ENCODE data around the gene ASB10. TPM values are rescaled to one million over a fixed set of nuclear protein-coding genes. Genes with fewer than 3 reads are reported as not detected.

ASB10 gene
- polyA plus RNA-seq, 1 of the 3 experiments (the other 2 are of a cell fraction): not detected

DNA sequence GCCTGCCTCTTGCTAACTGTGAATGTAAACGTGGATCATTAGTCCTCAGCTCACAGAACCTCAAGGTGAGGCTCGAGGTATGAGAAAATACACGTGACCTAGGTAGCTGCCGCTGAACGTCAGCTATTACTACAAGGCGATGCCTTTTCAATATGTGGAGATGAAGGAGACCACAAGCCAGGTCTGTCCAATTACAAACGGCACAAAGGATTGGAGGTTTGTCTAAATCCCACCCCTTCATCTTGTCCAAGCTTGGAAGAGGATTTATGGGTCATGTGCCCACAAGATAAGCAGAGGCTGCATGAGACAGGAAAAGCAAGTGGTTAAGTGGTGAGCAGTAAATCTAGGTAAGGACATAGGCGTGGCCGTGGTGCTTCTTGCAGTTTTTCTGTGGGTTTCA is 19.9 kb upstream of the ASB10 start:
- Histone ChIP-seq H3K9me2 (no peaks in the 10 kb centered on the region), H3K36me3 (replicated peaks in 1 of 2; ENCODE audit: control insufficient read depth in 1 of 2, insufficient read depth in 2 of 2, low read length in 1 of 2) (peaks cover 0 to 3% of the 10 kb centered on the region in 2 experiments), H3K4me2 (no peak overlapping the region), H3K9me3 (no peaks in the 10 kb centered on the region), H3K79me2 (ENCODE audit: insufficient read depth) (no peaks in the 10 kb centered on the region), H2AFZ (ENCODE audit: low read depth) (no peak overlapping the region), H3K4me1 (ENCODE audit: control insufficient read depth in 1 of 2, insufficient read depth in 2 of 2, low read depth in 1 of 2, low read length in 1 of 2) (no peaks in the 10 kb centered on the region), H4K20me1 (ENCODE audit: insufficient read depth) (0 out of 2 replicates have a peak, but pooled peaks cover 9% of the 10 kb centered on the region), H3K4me3 (ENCODE audit: low read depth in 2 of 2, low read length in 1 of 2) (no peak overlapping the region), H3K27me3 (ENCODE audit: insufficient read depth) (peaks cover 48% of the 10 kb centered on the region), H3F3A (replicated peaks; ENCODE audit: insufficient read depth) (no peaks in the 10 kb centered on the region), H3K9ac (no peak overlapping the region), H3K27ac (ENCODE audit: low read depth in 2 of 2, low read length in 1 of 2) (no peak overlapping the region)
- TF ChIP-seq REST (IDR thresholded peaks at IDR 0.05; ENCODE audit: low read depth, low read length): no peak
- no peak for TF ChIP-seq RAD21 (IDR thresholded peaks at IDR 0.05; ENCODE audit: low read length)
- ChIA-PET POLR2A (no interaction called here), CTCF (interaction anchor here (0.8 to 1.0 kb wide), 4 partner anchors 39 to 95 kb away, joined by 3 to 4 read pairs (median 4); partner anchors contain the start of gene GBX1)
- WGBS (ENCODE audit: low lambda C conversion rate): 62% methylated on average over 9 of the region's 9 CpGs
- DNase-seq: no peak

- H3K36me3 ChIP-seq (replicated peaks in 1 of 2; ENCODE audit: control insufficient read depth in 1 of 2, insufficient read depth in 2 of 2, low read length in 1 of 2): no peaks in the 10 kb centered on the region
- H3F3A ChIP-seq (replicated peaks; ENCODE audit: insufficient read depth): no peaks in the 10 kb centered on the region
- DNase-seq: no peak
- no peak overlapping the region for H3K9ac ChIP-seq
- no peak overlapping the region for H3K4me3 ChIP-seq (ENCODE audit: low read depth in 2 of 2, low read length in 1 of 2)
- H3K27ac ChIP-seq (ENCODE audit: low read depth in 2 of 2, low read length in 1 of 2): no peak overlapping the region
- no peaks in the 10 kb centered on the region for H3K79me2 ChIP-seq (ENCODE audit: insufficient read depth)
- CTCF ChIA-PET: interaction anchor here (0.9 to 1.7 kb wide), 3 partner anchors 9 to 121 kb away, joined by 3 to 4 read pairs (median 4); partner anchors contain the start of gene GBX1
- H3K4me1 ChIP-seq (ENCODE audit: control insufficient read depth in 1 of 2, insufficient read depth in 2 of 2, low read depth in 1 of 2, low read length in 1 of 2): no peaks in the 10 kb centered on the region
- WGBS (ENCODE audit: low lambda C conversion rate): 55% methylated on average over 6 of the region's 6 CpGs
- H3K4me2 ChIP-seq: no peak overlapping the region
- POLR2A ChIA-PET: interaction anchor here (1.0 kb wide), 1 partner anchor 21 kb away, joined by 3 read pairs; the partner anchor contains the start of gene ABCF2
- peaks cover 60% of the 10 kb centered on the region for H3K27me3 ChIP-seq (ENCODE audit: insufficient read depth)
- H3K9me3 ChIP-seq: no peaks in the 10 kb centered on the region
- no peaks in the 10 kb centered on the region for H4K20me1 ChIP-seq (ENCODE audit: insufficient read depth)
- H2AFZ ChIP-seq (ENCODE audit: low read depth): no peak overlapping the region
- H3K9me2 ChIP-seq: no peaks in the 10 kb centered on the region
- TF ChIP-seq POLR2AphosphoS5 (IDR thresholded peaks at IDR 0.05; ENCODE audit: low read depth, low read length): no peak
- no peak for TF ChIP-seq IRF3 (IDR thresholded peaks at IDR 0.05; ENCODE audit: low read depth, low read length)
- no peak for TF ChIP-seq CHD2 (IDR thresholded peaks at IDR 0.05; ENCODE audit: low read length, partially characterized antibody)
- no peak for TF ChIP-seq NFIC (IDR thresholded peaks at IDR 0.05; ENCODE audit: borderline replicate concordance)
- TF ChIP-seq SMC3 (IDR thresholded peaks at IDR 0.05; ENCODE audit: low read depth, low read length): no peak
- no peak for TF ChIP-seq EP300 (IDR thresholded peaks at IDR 0.05; ENCODE audit: borderline replicate concordance in 1 of 2, low read depth in 1 of 2, low read length in 1 of 2)
- no peak for TF ChIP-seq FOXM1 (IDR thresholded peaks at IDR 0.05; ENCODE audit: low read depth)
- TF ChIP-seq TCF12 (IDR thresholded peaks at IDR 0.05): no peak
- no peak for TF ChIP-seq MXI1 (IDR thresholded peaks at IDR 0.05; ENCODE audit: low read depth, low read length)
- TF ChIP-seq YY1 (IDR thresholded peaks at IDR 0.05; ENCODE audit: low read depth): no peak
- TF ChIP-seq REST (IDR thresholded peaks at IDR 0.05; ENCODE audit: low read depth, low read length): no peak
- TF ChIP-seq ZBTB33 (IDR thresholded peaks at IDR 0.05; ENCODE audit: borderline replicate concordance, low read depth): no peak
- TF ChIP-seq PBX3 (IDR thresholded peaks at IDR 0.05): no peak
- no peak for TF ChIP-seq TAF1 (IDR thresholded peaks at IDR 0.05; ENCODE audit: borderline replicate concordance, low read depth, low read length)
Observed at GRCh38 chr7:151205730-151206129, 18.7 kb upstream of the ASB10 start.
